Measurements from ENCODE around the gene KISS1R. TPM values are rescaled to one million over a fixed set of nuclear protein-coding genes. Genes with fewer than 3 reads are reported as not detected.

KISS1R gene
- total and polyA plus RNA-seq, 2 of the 4 experiments (the other 2 are of a cell fraction) = not detected

- Histone ChIP-seq H3K4ac (ENCODE audit: low read depth, low read length) (peak overlapping the region; percentile 84), H3K4me2 (ENCODE audit: low read depth, low read length) (peak overlapping the region; percentile 56), H3K4me1 (ENCODE audit: control insufficient read depth, insufficient read depth, low read length) (peaks cover 10% of the 10 kb centered on the region), H2AFZ (replicated peaks; ENCODE audit: low read length, poor library complexity) (peak overlapping the region; percentile 21), H3K27ac (ENCODE audit: insufficient read depth, low read length) (peak overlapping the region; percentile 97), H2BK120ac (ENCODE audit: low read depth, low read length) (peak overlapping the region; percentile 64), H3K27me3 (ENCODE audit: control insufficient read depth, insufficient read depth, low read length) (no peaks in the 10 kb centered on the region), H3K36me3 (ENCODE audit: control insufficient read depth, insufficient read depth, low read length) (peaks cover 30% of the 10 kb centered on the region), H3K56ac (ENCODE audit: extremely low read depth, insufficient read depth, low read length) (no peak overlapping the region), H3K9ac (ENCODE audit: low read depth, low read length) (peak overlapping the region; percentile 98), H3K14ac (replicated peaks; ENCODE audit: low read depth, low read length) (peak overlapping the region; percentile 92), H3K23ac (ENCODE audit: low read depth, low read length) (peak overlapping the region; percentile 56; the same call in 1 of the 2 replicates), H2BK20ac (ENCODE audit: low read depth, low read length) (no peak overlapping the region), H3K18ac (ENCODE audit: low read depth, low read length) (peak overlapping the region; percentile 55; the same call in 1 of the 2 replicates), H3K9me3 (ENCODE audit: control insufficient read depth, insufficient read depth, low read length) (no peaks in the 10 kb centered on the region), H2AK9ac (replicated peaks; ENCODE audit: low read depth, low read length, poor library complexity) (peak overlapping the region; percentile 98), H3K4me3 (ENCODE audit: insufficient read depth, low read depth, low read length) (peak overlapping the region; percentile 96), H4K91ac (ENCODE audit: insufficient read depth, low read depth, low read length) (peak overlapping the region; percentile 79; the same call in 1 of the 2 replicates), H3K79me1 (ENCODE audit: low read depth in 1 of 2, low read length in 2 of 2) (peaks cover 7 to 45% of the 10 kb centered on the region in 2 experiments), H3K9me1 (ENCODE audit: insufficient read depth, low read length) (no peaks in the 10 kb centered on the region; the same call in 1 of the 2 replicates), H4K5ac (ENCODE audit: low read depth, low read length) (peak overlapping the region; percentile 50; the same call in 1 of the 2 replicates), H4K20me1 (ENCODE audit: insufficient read depth, low read length) (peaks cover 10% of the 10 kb centered on the region), H2AK5ac (ENCODE audit: low read depth, low read length) (peak overlapping the region; percentile 92), H2BK5ac (ENCODE audit: low read depth, low read length, poor library complexity, severe bottlenecking) (peak overlapping the region; percentile 87), H2BK15ac (ENCODE audit: low read depth, low read length) (no peak overlapping the region; the same call in 2 of the 3 replicates), H4K8ac (ENCODE audit: low read depth in 2 of 2, low read length in 2 of 2) (peak overlapping the region; percentile 36 to 50; a peak in 3 of 4 replicates)
- intact Hi-C loops (cut with micrococcal nuclease) (loop anchor here (2.0 kb wide), 1 partner anchor 313 kb away; the partner anchor contains the start of gene ATP5F1D), dilution Hi-C loops (cut with HindIII; ENCODE audit: low sequenced_read_pairs, unreplicated experiment) (no loop called here), in situ Hi-C loops (cut with MboI; ENCODE audit: low sequenced_read_pairs) (no loop called here)
- CTCF ChIA-PET = interaction anchor here (1.2 kb wide), 1 partner anchor 56 kb away, joined by 3 read pairs; no protein-coding TSS in a partner anchor
- POLR2A ChIA-PET (ENCODE audit: unreplicated experiment) = no interaction called here
- ATAC-seq (ENCODE audit: low read depth) (0 out of 2 replicates have a peak, but pooled peaks have one; percentile 3), DNase-seq (no peak)
- TF ChIP-seq USF2 (IDR thresholded peaks at IDR 0.05; ENCODE audit: low read depth, low read length) = no peak
- TF ChIP-seq POLR2A (IDR thresholded peaks at IDR 0.05; ENCODE audit: low read depth, low read length) = 0 out of 2 replicates have a peak, but pooled peaks have one; percentile 4
- TF ChIP-seq, protein P1, sequence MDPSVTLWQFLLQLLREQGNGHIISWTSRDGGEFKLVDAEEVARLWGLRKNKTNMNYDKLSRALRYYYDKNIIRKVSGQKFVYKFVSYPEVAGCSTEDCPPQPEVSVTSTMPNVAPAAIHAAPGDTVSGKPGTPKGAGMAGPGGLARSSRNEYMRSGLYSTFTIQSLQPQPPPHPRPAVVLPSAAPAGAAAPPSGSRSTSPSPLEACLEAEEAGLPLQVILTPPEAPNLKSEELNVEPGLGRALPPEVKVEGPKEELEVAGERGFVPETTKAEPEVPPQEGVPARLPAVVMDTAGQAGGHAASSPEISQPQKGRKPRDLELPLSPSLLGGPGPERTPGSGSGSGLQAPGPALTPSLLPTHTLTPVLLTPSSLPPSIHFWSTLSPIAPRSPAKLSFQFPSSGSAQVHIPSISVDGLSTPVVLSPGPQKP (IDR thresholded peaks at IDR 0.05; ENCODE audit: borderline replicate concordance, low read depth, low read length) = no peak
- peak; percentile 72 for TF ChIP-seq MAFK (IDR thresholded peaks at IDR 0.05; ENCODE audit: low read depth, low read length)
- BruUV-seq (replicated peaks) = no TSS peak
- no CpG with 5 or more reads among the region's 15 CpGs for WGBS, 2 experiments (ENCODE audit: extremely low coverage in 2 of 2, insufficient read length in 1 of 2)
Observed at GRCh38 chr19:927351-927779, 10.2 kb downstream of the KISS1R start.

Data from IMR-90 (cell line).